HepG2 (cell line): ENCODE data around the gene PIEZO2. TPM values are rescaled to one million over a fixed set of nuclear protein-coding genes. Genes with fewer than 3 reads are reported as not detected.

Source experiments
- ATAC-seq: fragments of 200-7000 bp; cut with Tn5 transposase; 3 replicates; pipeline ENCODE4 v1.9.1; 2020; ENCODE audit warnings: mild to moderate bottlenecking, moderate library complexity
- BruUV-seq: library from RNA; stranded (reverse); fragments of 400-500 nt; replicated peaks from 2 replicates; lab custom pipeline; 2021; lab: Mats Ljungman, UMichigan
- CTCF ChIA-PET: fragments of 300-600 bp; formaldehyde crosslinking; extraction: SDS; loops from one replicate; lab custom pipeline; 2021; ENCODE audit warnings: low total read pairs, inconsistent platforms, low intra/inter-chr PET ratio; lab: Yijun Ruan, JAX
- POLR2A ChIA-PET: fragments of 350-600 bp; sonication (Branson Sonifier 250); formaldehyde crosslinking; loops from one replicate; lab custom pipeline; 2020; ENCODE audit warnings: antibody characterized with exemption, inconsistent platforms; lab: Yijun Ruan, JAX
- DNase-seq: peaks from one replicate; pipeline ENCODE4 v3.0.0-alpha.2; 2015; ENCODE audit warnings: low spot score
- FAIRE-seq: peaks from 3 replicates; lab custom pipeline; 2011; peaks lifted over from hg19 to GRCh38; lab: Jason Lieb, UNC
- H2AFZ ChIP-seq: one replicate; pipeline ENCODE4 v1.6.1; 2011; ENCODE audit warnings: low read length, inconsistent platforms
- H3K27ac ChIP-seq: fragments of 300-600 bp; 3 replicates; pipeline ENCODE4 v1.8.0; 2011; ENCODE audit warnings: mixed run types, mild to moderate bottlenecking, mixed read lengths, low read length, inconsistent platforms; ENCODE audit not compliant: insufficient read depth; ENCODE audit errors: extremely low read length
- H3K27me3 ChIP-seq, 2 experiments: fragments of 200-600 bp in 1 of 2; 2 replicates in 1 of 2; 3 replicates in 1 of 2; pipeline versions ENCODE4 v1.6.0 to v1.8.0; 2011; ENCODE audit warnings: low read length in 2 of 2, mild to moderate bottlenecking in 2 of 2, moderate library complexity in 2 of 2, inconsistent platforms in 1 of 2; ENCODE audit not compliant: insufficient read depth in 2 of 2, control insufficient read depth in 1 of 2
- H3K36me3 ChIP-seq, 2 experiments: fragments of 200-600 bp in 1 of 2; replicated peaks in 1 of 2; 2 replicates in 1 of 2; 3 replicates in 1 of 2; pipeline versions ENCODE4 v1.5.1 to v1.8.0; 2011; ENCODE audit warnings: low read length in 2 of 2, inconsistent platforms in 1 of 2; ENCODE audit not compliant: insufficient read depth in 2 of 2, control insufficient read depth in 1 of 2
- H3K4me1 ChIP-seq: 2 replicates; pipeline ENCODE4 v1.5.1; 2012; ENCODE audit warnings: low read length, inconsistent platforms; ENCODE audit not compliant: insufficient read depth
- H3K4me2 ChIP-seq: 2 replicates; pipeline ENCODE4 v1.6.0; 2011; ENCODE audit warnings: low read depth, low read length, inconsistent platforms
- H3K4me3 ChIP-seq, 3 experiments: fragments of 200-600 bp in 1 of 3; sonication (generic), shearing (Covaris generic) in 1 of 3; replicated peaks in 1 of 3; 2 replicates each; pipeline ENCODE4 v1.5.1; 2011 to 2016; ENCODE audit warnings: low read length in 3 of 3, inconsistent platforms in 2 of 3, low read depth in 2 of 3, mild to moderate bottlenecking in 2 of 3, control low read depth in 1 of 3, mixed read lengths in 1 of 3; ENCODE audit not compliant: insufficient read depth in 1 of 3
- H3K79me2 ChIP-seq: one replicate; pipeline ENCODE4 v1.6.1; 2011; ENCODE audit warnings: low read length, inconsistent platforms; ENCODE audit not compliant: insufficient read depth
- H3K9ac ChIP-seq: 2 replicates; pipeline ENCODE4 v1.6.0; 2011; ENCODE audit warnings: mild to moderate bottlenecking, low read depth, low read length, inconsistent platforms; ENCODE audit not compliant: insufficient read depth
- H3K9me3 ChIP-seq: 2 replicates; pipeline ENCODE4 v1.5.1; 2012; ENCODE audit warnings: mild to moderate bottlenecking, low read length
- H4K20me1 ChIP-seq: 2 replicates; pipeline ENCODE4 v1.6.0; 2011; ENCODE audit warnings: inconsistent platforms, mild to moderate bottlenecking, low read length, moderate library complexity; ENCODE audit not compliant: insufficient read depth
- CBX5 ChIP-seq: sonication (generic); formaldehyde crosslinking; IDR thresholded peaks from 2 replicates; pipeline ENCODE4 v1.4.0; 2020; ENCODE audit warnings: missing genetic modification reagents, borderline replicate concordance
- FOXA3 ChIP-seq: IDR thresholded peaks from 2 replicates; pipeline ENCODE4 v1.6.1; 2016; ENCODE audit warnings: missing genetic modification reagents, missing compliant biosample characterization
- FOXP1 ChIP-seq, 2 experiments: fragments of 450-650 bp in 1 of 2; IDR thresholded peaks; 2 replicates each; pipeline ENCODE4 v1.6.1; 2017 to 2018; ENCODE audit warnings: antibody characterized with exemption in 1 of 2
- MATR3 ChIP-seq: sonication (generic); formaldehyde crosslinking; IDR thresholded peaks from 2 replicates; pipeline ENCODE4 v1.4.0; 2020; ENCODE audit warnings: missing genetic modification reagents
- SP140L ChIP-seq: sonication (generic); formaldehyde crosslinking; IDR thresholded peaks from 2 replicates; pipeline ENCODE4 v1.4.0; 2020; ENCODE audit warnings: missing genetic modification reagents, borderline replicate concordance
- SP4 ChIP-seq: sonication (generic); formaldehyde crosslinking; IDR thresholded peaks from 2 replicates; pipeline ENCODE4 v1.8.1; 2023; ENCODE audit warnings: mild to moderate bottlenecking, missing genetic modification reagents
- ZNF136 ChIP-seq: sonication (generic); formaldehyde crosslinking; IDR thresholded peaks from 2 replicates; pipeline ENCODE4 v1.8.1; 2022; ENCODE audit warnings: low read depth, mild to moderate bottlenecking, moderate library complexity, missing genetic modification reagents
- ZNF746 ChIP-seq: sonication (generic); formaldehyde crosslinking; IDR thresholded peaks from 2 replicates; pipeline ENCODE4 v1.8.0; 2022; ENCODE audit warnings: mild to moderate bottlenecking, missing genetic modification reagents
- WGBS: methylation state at CpG from one replicate; pipeline ENCODE4 v1.1.6; 2017; ENCODE audit warnings: low lambda C conversion rate; 5-methylcytosine and 5-hydroxymethylcytosine counted together
- in situ Hi-C: cut with HindIII; loops from 2 replicates; pipeline ENCODE4 v1.10.0; 2017; ENCODE audit warnings: low pct_unique_long_range_greater_than_20kb; ENCODE audit not compliant: extremely low pct_ligation_motif_present
- intact Hi-C: fragments of 100-400 bp; cut with micrococcal nuclease; formaldehyde crosslinking; loops from one replicate; pipeline ENCODE4 v1.10.0; 2022; ENCODE audit not compliant: unreplicated experiment
- polyA plus RNA-seq, 8 experiments: library from polyadenylated mRNA; depleted of rRNA in 3 of 8; stranded (reverse) in 7 of 8; unstranded in 1 of 8; fragments of >200 nt; fragmentation: Illumina TruSeq in 4 of 8; extraction: Trizol in 4 of 8; gene quantifications; 2 replicates each; pipeline versions ENCODE4 v1.2.1 to v1.2.3, GENCODE V29; 2011 to 2016; ENCODE audit warnings: low read depth in 4 of 8, missing spikeins in 1 of 8, mixed read lengths in 1 of 8; ENCODE audit not compliant: insufficient read depth in 1 of 8
- total RNA-seq, 5 experiments: library from RNA; depleted of rRNA; stranded (reverse); fragments of >200 nt; fragmentation: Illumina TruSeq; extraction: Trizol; gene quantifications; 2 replicates each; pipeline ENCODE4 v1.2.3, GENCODE V29; 2016; ENCODE audit warnings: low read depth in 1 of 5
- TF ChIP-seq, protein P1 (sequence below): sonication (generic); formaldehyde crosslinking; IDR thresholded peaks from 2 replicates; pipeline ENCODE4 v1.5.1; 2020; ENCODE audit warnings: mild to moderate bottlenecking, missing genetic modification reagents, moderate library complexity
- TF ChIP-seq, protein P2 (sequence below): sonication (generic); formaldehyde crosslinking; IDR thresholded peaks from 2 replicates; pipeline ENCODE4 v1.9.0; 2021; ENCODE audit warnings: missing genetic modification reagents, mild to moderate bottlenecking, borderline replicate concordance

Gene PIEZO2
- total and polyA plus RNA-seq, 2 of the 13 experiments (the other 11 are each of a cell fraction or from before 2014, with no cell fraction given): 15.2 to 27.2 TPM

DNA sequence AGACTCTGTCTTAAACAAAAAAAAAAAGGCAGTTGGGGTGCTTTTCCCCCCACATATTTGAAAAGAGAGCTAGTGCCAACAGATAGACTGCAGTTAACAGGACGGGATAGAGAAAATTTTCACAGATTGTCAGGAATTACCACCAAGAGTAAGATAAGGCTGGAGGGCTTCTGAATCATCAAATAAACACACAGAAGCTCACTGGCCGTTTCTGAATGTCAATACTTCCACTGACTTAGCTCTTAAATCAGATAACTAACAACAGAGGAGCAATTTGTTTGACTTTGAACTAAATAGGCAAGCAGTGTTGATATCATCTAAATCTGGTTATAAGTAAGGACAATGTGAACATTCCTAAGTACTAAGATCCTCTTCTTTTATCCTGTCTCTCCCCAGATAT lies 34.7 kb downstream of the PIEZO2 start (continued):
- TF ChIP-seq FOXP1 (IDR thresholded peaks at IDR 0.05): no peak
- peak; percentile 33; the same call in 1 of the 2 replicates for TF ChIP-seq FOXP1 (CRISPR knock-in tag; IDR thresholded peaks at IDR 0.05)
- no peak for TF ChIP-seq MATR3
- peak; percentile 57 for TF ChIP-seq FOXA3 (CRISPR knock-in tag)
- no peak for TF ChIP-seq CBX5 (CRISPR knock-in tag)
- TF ChIP-seq, protein P1, sequence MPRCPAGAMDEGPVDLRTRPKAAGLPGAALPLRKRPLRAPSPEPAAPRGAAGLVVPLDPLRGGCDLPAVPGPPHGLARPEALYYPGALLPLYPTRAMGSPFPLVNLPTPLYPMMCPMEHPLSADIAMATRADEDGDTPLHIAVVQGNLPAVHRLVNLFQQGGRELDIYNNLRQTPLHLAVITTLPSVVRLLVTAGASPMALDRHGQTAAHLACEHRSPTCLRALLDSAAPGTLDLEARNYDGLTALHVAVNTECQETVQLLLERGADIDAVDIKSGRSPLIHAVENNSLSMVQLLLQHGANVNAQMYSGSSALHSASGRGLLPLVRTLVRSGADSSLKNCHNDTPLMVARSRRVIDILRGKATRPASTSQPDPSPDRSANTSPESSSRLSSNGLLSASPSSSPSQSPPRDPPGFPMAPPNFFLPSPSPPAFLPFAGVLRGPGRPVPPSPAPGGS (CRISPR knock-in tag): no peak
- TF ChIP-seq, protein P2, sequence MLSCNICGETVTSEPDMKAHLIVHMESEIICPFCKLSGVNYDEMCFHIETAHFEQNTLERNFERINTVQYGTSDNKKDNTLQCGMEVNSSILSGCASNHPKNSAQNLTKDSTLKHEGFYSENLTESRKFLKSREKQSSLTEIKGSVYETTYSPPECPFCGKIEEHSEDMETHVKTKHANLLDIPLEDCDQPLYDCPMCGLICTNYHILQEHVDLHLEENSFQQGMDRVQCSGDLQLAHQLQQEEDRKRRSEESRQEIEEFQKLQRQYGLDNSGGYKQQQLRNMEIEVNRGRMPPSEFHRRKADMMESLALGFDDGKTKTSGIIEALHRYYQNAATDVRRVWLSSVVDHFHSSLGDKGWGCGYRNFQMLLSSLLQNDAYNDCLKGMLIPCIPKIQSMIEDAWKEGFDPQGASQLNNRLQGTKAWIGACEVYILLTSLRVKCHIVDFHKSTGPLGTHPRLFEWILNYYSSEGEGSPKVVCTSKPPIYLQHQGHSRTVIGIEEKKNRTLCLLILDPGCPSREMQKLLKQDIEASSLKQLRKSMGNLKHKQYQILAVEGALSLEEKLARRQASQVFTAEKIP (CRISPR knock-in tag): no peak
- TF ChIP-seq SP4 (CRISPR knock-in tag): no peak
- TF ChIP-seq ZNF136 (CRISPR knock-in tag): no peak

DNA sequence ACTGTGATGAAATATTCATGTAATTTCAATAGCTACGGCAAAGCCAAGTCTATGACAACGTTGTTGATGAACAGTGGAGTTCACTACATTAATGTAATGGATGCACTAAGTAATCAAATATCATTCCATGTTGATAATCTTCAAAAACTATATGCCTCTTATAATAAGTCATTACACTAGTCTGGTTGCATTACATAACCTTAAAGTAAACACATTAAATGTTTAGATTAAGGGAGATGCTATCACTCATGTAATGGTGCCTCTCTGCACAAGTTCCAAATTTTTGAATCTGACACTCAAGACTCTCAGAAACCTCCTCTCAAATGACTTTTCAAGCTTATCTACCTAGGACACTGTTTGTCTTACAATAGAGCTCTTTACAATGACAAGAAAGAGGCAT lies 35.4 kb downstream of the PIEZO2 start:
- Histone ChIP-seq H3K4me2 (0 out of 2 replicates have a peak overlapping the region, but pooled peaks have one; percentile 50), H3K4me1 (peaks cover 62% of the 10 kb centered on the region), H3K79me2 (no peaks in the 10 kb centered on the region), H3K27me3 (no peaks in the 10 kb centered on the region), H3K4me3 (no peak overlapping the region), H3K9ac (no peak overlapping the region), H4K20me1 (no peaks in the 10 kb centered on the region), H3K9me3 (no peaks in the 10 kb centered on the region), H3K27ac (no peak overlapping the region), H2AFZ (no peak overlapping the region), H3K36me3 (no peaks in the 10 kb centered on the region)
- ChIA-PET POLR2A (no interaction called here), CTCF (no interaction called here)
- DNase-seq (no peak), ATAC-seq (no peak), FAIRE-seq (no peak)
- BruUV-seq: no TSS peak
- WGBS: 52% methylated on average over 2 of the region's 2 CpGs
- intact Hi-C loops: loop anchor here (5.0 kb wide), 1 partner anchor 33 kb away; the partner anchor contains the start of gene PIEZO2
- in situ Hi-C loops: loop anchor here (10.0 kb wide), 1 partner anchor 69 kb away; no protein-coding TSS in a partner anchor
- TF ChIP-seq ZNF746 (CRISPR knock-in tag): no peak
- no peak for TF ChIP-seq SP140L (CRISPR knock-in tag)
